B cell (primary cell): ENCODE results near the gene ATP12A.

Experiments
- EZH2 ChIP-seq: IDR thresholded peaks from 2 replicates; pipeline ENCODE4 v1.6.1; 2012; ENCODE audit warnings: borderline replicate concordance, low read depth, mild to moderate bottlenecking, moderate library complexity, low read length; ENCODE audit not compliant: insufficient read depth, poor library complexity, severe bottlenecking
- TF ChIP-seq, protein P1 (sequence below): fragments of 200-600 bp; IDR thresholded peaks from one replicate; pipeline ENCODE4 v1.8.0; 2022; ENCODE audit warnings: antibody characterized with exemption, mild to moderate bottlenecking

- TF ChIP-seq, protein P1, sequence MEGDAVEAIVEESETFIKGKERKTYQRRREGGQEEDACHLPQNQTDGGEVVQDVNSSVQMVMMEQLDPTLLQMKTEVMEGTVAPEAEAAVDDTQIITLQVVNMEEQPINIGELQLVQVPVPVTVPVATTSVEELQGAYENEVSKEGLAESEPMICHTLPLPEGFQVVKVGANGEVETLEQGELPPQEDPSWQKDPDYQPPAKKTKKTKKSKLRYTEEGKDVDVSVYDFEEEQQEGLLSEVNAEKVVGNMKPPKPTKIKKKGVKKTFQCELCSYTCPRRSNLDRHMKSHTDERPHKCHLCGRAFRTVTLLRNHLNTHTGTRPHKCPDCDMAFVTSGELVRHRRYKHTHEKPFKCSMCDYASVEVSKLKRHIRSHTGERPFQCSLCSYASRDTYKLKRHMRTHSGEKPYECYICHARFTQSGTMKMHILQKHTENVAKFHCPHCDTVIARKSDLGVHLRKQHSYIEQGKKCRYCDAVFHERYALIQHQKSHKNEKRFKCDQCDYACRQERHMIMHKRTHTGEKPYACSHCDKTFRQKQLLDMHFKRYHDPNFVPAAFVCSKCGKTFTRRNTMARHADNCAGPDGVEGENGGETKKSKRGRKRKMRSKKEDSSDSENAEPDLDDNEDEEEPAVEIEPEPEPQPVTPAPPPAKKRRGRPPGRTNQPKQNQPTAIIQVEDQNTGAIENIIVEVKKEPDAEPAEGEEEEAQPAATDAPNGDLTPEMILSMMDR = peak; percentile 63
- no peak for TF ChIP-seq EZH2
These were observed 13.8 kb downstream of the ATP12A start for GRCh38 chr13:24693862-24694471.
